GM18508 (cell line): ENCODE measurements around the gene POLR3GL.

ENCODE experiments used
- ATAC-seq: cut with Tn5 transposase; IDR thresholded peaks from one replicate; pipeline ENCODE4 v1.9.1; 2021; ENCODE audit warnings: moderate number of reproducible peaks; ENCODE audit not compliant: insufficient read depth, unreplicated experiment

POLR3GL gene

DNA sequence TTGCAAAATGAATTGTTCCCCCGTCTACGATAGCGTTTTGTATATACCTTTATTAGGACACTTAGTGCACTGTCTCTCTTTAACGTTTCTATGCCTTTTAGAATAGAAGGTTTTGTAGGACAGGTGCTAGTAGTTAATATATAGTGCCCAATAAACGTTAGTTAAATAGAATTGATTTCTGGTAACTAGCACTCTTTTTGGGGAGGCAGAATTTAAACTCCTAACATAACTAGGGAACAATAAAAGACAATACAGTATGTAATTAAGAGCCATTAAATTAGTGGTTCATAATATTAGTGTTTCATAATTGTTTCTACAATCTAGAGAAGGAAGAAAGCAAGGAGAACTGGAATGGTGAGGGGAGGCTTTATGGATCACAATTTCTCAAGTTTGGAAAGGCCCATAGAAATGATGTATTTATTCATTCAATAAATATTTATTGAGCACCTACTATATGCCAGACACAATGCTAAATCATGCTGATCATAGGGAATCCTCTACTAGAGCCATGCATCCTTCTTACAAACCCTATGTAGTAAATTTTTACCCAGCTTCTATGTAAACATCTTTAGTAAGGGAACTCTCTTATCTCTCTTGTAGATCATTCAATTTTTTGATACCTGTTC, 742 bp downstream of the POLR3GL start:
- no peak for ATAC-seq

DNA sequence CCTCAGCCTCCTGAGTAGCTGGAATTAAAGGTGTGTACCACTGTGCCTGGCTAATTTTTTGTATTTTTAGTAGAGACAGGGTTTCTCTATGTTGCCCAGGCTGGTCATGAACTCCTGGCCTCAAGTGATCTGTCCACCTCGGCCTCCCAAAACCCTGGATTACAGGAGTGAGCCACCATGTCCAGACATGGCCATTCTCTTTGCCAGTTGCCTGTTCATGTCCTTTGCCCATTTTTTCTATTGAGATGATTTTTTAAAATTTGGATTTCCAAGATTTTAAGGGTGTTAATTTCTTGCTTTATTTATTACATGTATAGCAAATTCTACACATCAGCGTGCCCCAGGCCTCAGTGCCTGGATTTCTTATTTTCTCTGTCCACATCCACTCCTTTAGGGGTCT, 2.8 kb downstream of the POLR3GL start:
- no peak for ATAC-seq

DNA sequence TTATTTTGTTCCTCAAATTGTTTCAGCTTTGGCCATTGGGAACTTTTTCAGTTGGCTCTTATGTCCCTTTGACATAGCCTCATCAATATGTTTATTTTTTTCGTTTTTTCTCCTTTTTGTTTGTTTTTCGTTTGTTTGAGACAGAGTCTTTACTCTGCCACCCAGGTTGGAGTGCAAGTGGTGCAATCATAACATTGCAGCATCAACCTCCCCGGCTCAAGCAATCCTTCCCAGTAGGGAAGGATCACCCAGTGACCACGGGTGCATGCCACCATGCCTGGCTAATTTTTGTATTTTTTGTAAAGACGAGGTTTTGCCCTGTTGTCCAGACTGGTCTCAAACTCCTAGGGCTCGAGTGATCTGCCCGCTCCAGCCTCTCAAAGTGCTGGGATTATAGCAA, 8.1 kb downstream of the POLR3GL start:
- ATAC-seq: no peak

DNA sequence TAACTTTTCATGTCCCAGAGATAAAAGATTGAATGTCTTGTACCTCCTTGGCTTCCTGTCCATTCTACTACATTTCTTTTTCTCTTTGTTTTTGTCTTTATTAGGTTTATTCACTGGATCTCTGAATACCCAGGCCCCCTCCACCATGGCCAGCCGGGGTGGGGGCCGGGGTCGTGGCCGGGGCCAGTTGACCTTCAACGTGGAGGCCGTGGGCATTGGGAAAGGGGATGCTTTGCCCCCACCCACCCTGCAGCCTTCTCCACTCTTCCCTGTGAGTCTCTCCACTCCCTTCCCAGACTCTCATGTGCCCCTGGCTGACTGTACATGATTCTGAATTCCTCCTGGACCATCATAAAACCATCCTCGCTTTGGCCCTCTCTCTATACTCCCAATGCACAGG, 10.2 kb downstream of the POLR3GL start:
- no peak for ATAC-seq

DNA sequence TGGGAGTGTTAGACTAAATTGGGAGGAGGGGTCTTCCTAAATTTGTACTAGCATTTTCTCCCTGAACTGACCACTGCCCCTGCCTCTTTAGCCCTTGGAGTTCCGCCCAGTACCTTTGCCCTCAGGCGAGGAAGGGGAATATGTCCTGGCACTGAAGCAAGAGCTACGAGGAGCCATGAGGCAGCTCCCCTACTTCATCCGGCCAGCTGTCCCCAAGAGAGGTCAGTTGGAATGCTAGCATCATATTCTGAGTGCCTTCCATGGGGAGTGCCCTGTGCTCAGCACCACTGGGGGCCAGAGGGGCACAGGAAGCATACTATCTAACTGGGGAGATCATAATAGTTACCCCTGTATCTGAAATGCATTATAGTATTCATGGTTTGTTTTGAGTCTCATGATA, 10.7 kb downstream of the POLR3GL start:
- ATAC-seq: no peak

DNA sequence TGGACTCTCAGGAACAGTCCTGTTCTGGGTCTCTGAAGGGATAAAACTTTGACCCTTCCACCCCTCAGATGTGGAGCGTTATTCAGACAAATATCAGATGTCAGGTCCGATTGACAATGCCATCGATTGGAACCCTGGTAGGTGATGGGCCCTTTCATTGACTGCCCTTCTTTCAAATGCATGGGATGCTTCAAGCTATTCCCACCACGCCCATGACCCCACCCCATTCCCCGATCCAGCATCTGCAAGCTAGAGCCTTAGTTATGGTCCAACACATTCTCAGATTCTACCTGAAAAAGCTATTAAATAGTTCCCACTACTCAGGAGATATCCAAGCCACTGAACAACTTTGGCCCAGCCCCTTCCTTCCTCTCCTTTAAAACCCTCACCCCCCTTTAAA, 12.5 kb downstream of the POLR3GL start:
- ATAC-seq: no peak

DNA sequence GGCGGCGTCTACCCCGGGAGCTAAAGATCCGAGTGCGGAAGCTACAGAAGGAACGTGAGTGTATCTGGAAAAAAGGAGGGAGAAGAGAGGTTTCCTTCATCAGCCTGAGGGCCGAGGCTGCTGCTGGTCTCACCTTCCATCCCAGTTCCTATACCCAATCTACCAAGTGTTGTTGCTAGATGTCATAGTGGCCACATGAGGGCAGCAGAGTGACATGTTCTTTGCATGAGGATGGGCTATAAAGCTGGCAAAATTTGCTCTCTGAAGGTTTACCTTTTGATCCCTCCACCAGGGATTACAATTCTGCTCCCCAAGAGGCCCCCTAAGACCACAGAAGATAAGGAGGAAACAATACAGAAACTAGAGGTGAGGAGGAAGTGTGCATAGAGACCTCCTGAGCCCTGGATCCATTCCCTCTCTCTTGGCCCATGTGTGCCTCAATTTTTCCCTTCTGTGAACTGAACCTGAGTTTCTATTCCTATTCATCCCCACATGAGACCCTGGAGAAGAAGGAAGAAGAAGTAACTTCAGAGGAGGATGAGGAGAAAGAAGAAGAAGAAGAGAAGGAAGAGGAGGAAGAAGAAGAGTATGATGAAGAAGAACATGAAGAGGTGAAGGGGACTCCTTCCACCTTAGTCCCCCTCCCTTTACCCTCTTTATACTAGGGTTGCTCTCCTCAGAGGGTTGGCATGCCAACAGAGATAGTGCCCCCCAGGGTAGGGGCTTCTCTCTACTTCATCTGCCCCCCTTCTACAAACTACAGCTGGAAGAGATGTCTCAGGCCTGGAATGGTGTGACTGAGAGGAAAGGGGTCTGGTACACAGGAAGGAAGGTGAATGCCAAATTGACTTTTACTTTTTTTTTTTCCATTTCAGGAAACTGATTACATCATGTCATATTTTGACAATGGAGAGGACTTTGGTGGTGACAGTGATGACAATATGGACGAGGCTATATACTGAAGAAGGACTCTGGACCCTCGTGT, 13.3 kb downstream of the POLR3GL start:
- ATAC-seq: no peak

DNA sequence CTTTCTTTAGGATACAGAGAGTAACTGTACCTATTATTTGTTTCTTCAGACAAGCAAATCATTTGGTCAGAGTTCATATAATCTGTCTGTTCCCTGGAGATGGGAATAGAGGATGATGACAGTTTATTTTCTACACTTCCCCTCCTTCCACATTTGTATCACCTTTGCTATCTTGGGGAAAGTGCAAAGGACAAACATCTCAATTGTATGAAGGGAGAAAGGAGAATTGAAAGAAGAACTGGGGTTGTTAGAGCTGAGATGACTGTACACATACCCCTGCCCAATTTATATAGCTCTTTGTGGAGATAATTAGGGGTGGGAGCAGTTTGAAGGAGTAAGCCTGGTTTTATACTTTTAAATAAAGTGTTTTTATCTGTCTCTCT, 14.0 kb downstream of the POLR3GL start:
- ATAC-seq: no peak

DNA sequence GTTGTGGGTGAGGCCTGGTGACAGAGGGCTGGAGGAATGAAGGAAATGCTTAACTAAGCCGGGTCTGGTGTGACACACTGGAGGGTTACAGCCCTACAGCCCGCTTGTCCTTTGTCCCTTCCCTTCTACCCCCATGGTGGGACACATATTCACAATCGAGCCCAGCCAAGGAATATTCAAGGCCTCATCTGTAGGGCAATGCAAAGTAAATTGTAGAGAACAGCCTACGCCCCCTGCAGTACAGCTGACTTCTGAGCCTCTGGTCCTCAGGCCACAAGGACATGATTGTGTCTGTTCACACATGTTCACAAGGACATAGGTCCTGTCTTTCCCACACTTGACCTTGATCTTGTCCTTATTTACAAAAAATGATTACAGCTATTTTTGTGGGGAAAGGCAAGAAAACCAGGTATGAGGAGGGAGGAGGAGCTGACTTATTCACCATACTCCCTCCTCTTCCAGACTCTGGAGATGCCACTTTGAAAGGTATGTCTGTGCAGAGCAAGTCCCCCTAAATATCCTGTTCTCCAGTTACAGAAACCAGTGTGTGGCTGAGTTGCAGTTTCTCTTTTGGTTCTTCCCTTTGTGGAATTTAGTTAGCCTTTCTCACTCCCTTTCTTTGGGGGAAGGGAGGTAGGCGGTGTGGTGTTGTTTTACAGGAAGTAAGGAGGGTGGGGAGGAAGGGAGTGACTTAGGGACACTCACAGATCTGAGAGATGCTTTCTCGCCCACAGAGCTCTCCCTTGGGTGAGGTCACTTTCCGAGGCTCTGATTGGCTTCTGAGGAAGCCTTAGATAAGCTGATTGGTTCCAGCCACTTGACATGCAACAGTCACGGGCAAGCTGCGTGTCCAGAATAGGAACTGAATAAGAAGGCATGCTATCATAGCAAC, 14.6 kb downstream of the POLR3GL start:
- ATAC-seq: peak; percentile 73

DNA sequence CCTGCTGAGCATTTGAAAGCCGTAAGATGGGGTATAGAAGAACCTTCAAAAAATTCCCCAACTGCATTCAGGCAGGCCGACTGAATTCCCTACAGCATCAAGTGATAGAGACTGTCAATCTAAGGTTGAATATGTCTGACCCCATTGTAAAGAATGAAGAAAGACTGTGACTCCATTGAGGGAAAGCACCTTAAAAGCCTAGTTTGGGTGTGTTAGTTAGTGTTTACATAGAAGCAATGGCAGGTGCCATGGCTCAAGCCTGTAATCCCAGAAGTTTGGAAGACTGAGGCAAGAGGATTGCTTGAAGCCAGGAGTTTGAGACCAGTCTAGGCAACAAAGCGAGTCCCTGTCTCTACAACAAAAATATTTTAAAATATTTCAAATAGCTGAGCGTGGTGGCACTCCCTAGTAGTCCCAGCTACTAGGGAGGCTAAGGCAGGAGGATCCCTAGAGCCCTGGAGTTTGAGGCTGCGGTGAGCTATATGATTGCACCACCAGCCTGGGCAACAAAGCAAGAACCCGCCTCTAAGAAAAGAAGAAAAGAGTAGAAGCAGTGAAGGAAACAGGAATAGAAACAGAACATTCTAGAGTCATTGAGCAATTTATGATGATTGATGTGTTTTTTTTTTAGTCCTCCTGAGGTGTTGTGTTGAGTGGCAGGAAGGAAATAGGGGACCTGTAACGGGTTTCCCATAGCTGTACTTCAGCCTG, 15.4 kb downstream of the POLR3GL start:
- ATAC-seq: no peak

DNA sequence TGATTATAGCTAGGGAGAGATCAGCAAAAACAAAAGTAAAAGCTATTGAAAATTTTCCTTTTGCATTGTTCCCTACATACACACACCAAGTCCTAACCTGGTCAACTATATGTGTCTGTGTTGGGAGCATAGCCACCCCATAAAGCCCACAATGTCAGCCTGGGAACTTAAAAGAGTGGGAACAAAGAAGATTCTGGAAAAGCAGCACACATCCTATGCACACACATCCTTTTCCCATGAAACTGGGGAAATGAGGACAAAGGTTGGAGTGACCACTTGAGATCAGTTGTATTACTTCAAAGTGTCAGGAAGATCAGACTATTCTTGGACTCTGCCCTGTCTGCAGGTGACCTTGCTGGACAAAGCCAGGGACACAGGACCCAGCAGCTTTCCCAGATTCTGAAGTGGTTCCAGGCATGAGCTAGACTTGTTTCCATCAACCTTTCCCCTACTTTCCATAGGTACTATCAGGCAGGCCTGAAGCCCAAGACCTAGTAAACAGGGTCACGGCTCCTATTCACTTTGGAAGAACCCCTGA, 16.0 kb downstream of the POLR3GL start:
- ATAC-seq: no peak

DNA sequence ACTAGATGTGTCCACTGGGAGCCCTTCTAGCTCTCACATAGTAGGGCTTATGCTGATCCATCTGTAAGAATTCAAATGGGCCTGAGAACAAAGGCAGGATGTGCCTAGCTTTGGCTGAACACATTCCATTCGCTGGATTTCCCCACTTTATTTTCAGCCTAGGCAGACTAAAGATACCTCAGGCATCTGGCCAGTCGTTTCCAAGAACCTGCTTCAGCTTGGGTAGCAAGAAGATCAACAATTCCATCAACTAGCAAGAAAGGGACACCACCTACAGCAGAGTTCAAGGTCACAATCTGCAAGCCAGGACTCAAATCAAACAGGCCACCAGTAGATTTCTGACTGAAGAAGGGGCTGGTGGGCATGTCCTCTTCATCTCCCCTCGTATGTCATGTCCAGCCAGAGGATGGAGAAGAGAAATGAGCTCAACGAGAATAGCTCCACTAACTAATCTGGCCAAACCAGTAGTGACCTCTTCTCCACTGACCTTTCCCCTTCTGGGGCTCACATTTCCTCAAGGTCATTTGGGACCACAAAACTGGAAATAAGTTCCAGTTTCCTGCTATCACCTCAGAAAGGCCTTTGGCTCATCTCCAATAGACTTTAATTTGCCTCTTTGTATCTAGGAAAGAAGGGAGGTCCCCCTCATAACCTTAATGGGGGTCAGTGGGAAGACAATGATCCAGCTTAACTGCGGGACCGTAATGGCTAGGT, 17.7 kb downstream of the POLR3GL start:
- no peak for ATAC-seq

DNA sequence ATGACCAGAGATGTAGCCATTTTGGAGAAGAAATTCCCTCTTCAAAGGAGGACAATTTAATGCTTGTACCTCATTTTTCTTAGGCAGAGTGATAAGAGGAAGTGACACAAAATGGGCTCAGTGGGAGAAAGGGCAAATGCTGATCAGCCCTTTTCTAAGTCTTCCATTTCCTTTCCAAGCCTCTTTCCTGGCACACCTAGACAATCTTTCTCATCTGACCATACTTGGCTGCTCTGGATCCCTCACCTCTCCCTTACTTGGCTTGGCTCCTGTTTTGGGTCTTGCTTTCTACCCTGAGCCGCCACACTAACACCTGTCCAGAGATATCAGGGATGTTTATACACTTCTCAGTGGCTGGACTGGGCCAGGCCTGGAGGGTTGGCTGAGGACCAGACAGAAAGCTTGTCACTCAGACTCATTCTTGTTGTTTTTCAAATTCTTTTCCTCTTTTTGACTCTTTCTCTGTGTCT, 18.8 kb downstream of the POLR3GL start:
- no peak for ATAC-seq

DNA sequence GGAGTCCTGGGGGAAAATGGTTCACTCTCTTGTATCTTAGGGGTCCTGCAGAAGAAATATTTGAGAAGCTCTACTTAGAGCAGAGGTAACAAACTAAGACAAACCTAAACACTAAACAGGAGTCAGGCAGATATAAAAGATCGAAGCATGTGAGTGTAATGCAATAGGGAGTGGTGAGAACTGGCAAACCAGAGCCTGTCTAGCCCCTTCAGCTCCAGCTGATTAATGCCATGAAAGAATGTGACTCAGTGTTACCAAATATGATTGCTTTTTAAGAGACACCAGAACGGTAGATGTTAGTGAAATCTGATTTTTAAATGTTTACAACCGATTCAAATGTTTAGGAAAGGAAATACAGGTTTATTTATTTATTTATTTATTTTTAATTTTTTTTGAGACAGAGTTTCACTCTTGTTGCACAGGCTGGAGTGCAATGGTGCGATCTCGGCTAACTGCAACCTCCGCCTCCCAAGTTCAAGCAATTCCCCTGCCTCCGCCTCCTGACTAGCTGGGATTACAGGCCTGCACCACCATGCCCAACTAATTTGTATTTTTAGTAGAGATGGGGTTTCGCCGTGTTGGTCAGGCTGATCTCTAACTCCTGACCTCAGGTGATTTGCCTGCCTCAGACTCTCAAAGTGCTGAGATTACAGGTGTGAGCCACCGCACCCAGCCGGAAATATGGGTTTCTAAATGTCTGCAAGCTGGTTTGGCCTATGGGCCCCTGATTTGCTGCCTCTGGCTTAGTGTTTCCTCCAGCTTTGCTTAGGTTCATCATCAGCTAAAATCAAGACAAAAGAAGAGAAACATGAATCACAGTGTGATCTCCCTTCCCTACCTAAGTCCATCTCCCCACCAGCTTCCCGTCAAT, 19.7 kb downstream of the POLR3GL start:
- ATAC-seq: no peak

DNA sequence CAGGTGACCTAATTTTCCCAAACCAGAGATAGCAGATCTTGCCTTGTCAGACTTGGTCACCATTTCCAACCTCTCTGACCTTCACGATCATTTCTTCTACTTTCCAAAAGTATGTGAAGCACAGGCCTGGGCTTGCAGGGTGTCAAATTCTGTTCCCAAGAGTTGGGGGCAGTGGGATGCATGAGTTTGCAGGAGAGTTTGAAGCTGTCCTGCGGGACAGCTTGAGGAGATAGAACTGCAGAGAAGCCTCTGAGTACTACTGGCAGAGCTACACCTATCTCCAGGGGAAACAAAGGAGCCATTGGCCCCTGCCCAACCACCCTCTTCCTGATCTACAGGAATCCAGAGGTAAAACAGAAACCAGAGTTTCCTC, 20.6 kb downstream of the POLR3GL start:
- ATAC-seq: no peak

DNA sequence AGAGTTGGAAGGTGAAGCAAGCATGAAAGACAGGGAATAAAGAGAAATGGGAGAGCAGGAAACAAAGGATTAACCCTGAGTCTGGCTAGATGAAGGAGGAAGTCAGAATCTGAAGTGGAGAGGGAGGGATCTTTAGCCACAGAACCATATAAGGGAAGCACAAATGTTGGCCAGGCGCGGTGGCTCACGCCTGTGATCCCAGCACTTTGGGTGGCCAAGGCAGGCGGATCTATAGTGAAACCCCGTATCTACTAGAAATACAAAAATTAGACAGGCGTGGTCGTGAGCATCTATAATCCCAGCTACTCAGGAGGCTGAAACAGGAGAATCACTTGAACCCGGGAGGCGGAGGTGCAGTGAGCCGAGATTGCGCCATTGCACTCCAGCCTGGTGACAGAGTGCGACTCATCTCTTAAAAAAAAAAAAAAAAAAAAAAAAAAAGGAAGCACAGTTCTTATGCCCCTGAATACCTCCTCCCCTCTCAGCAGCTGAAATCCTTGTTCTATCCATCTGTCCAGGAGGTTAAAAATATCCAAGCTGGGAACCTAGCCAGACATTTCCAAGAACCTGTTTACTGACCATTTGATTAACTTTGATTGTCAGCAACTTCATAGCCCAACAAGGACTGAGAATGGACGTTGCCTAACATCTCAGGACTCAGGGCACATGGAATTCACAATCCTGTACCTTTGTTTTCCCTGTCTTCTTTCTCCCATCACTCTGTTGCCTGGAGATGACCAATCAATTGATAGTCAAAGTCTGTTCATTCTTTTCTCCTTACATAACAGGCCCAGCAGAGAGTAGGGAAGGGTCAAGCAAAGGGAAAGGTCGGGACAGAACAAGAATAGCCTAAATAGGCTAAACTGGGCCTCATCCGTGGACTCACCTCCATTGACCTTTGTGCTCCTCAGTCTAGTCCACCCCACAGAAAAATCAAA, 21.3 kb downstream of the POLR3GL start:
- ATAC-seq: no peak

DNA sequence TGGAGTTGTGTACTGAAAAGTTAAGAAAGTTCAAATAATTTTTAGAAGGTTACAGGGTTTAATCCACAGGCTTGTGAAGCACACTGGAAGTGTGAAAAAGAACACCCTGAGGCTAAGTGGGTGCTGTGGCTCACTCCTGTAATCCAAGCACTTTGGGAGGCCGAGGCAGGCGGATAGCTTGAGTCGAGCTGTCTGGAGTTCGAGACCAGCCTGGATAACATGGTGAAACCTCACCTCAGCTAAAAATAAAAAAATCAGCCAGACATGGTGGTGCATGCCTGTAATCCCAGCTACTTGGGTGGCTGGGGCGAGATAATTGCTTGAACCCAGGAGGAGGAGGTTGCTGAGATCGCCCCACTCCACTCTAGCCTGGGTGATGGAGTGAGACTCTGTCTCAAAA, 22.1 kb downstream of the POLR3GL start:
- ATAC-seq: no peak
